HepG2 (cell line): ENCODE results near the gene CFAP99. TPM values are rescaled to one million over a fixed set of nuclear protein-coding genes. Genes with fewer than 3 reads are reported as not detected.

Experiments used
- BRCA1 ChIP-seq: sonication (generic); formaldehyde crosslinking; IDR thresholded peaks from 2 replicates; pipeline ENCODE4 v1.4.0; 2020; ENCODE audit warnings: missing genetic modification reagents
- CREB1 ChIP-seq, 2 experiments: fragments of 450-650 bp in 1 of 2; IDR thresholded peaks; 2 replicates each; pipeline ENCODE4 v1.6.1; 2016 to 2017; ENCODE audit warnings: control low read depth in 1 of 2, mild to moderate bottlenecking in 1 of 2, missing compliant biosample characterization in 1 of 2, missing genetic modification characterization in 1 of 2
- CREBL2 ChIP-seq: sonication (generic); formaldehyde crosslinking; IDR thresholded peaks from 2 replicates; pipeline ENCODE4 v1.8.1; 2023; ENCODE audit warnings: missing genetic modification reagents, mild to moderate bottlenecking, borderline replicate concordance
- HINFP ChIP-seq: sonication (generic); formaldehyde crosslinking; IDR thresholded peaks from 2 replicates; pipeline ENCODE4 v1.4.0; 2020; ENCODE audit warnings: low read depth, mild to moderate bottlenecking, missing genetic modification reagents
- HOXA5 ChIP-seq: sonication (generic); formaldehyde crosslinking; IDR thresholded peaks from 2 replicates; pipeline ENCODE4 v1.4.0; 2020; ENCODE audit warnings: missing genetic modification reagents
- KLF11 ChIP-seq: IDR thresholded peaks from 2 replicates; pipeline ENCODE4 v1.6.1; 2016; ENCODE audit warnings: missing compliant biosample characterization
- MATR3 ChIP-seq: sonication (generic); formaldehyde crosslinking; IDR thresholded peaks from 2 replicates; pipeline ENCODE4 v1.4.0; 2020; ENCODE audit warnings: missing genetic modification reagents
- MYC ChIP-seq: sonication (generic); formaldehyde crosslinking; IDR thresholded peaks from 2 replicates; pipeline ENCODE4 v1.9.0; 2021; ENCODE audit warnings: missing genetic modification reagents, borderline replicate concordance
- NFE2L1 ChIP-seq: sonication (generic); formaldehyde crosslinking; IDR thresholded peaks from 2 replicates; pipeline ENCODE4 v1.4.0; 2020; ENCODE audit warnings: missing genetic modification reagents, mild to moderate bottlenecking, borderline replicate concordance
- NFE2L2 ChIP-seq: fragments of 150-350 bp; IDR thresholded peaks from 2 replicates; pipeline ENCODE4 v1.6.1; 2014; ENCODE audit warnings: low read length
- NFIC ChIP-seq: IDR thresholded peaks from 2 replicates; pipeline ENCODE4 v1.6.1; 2012; ENCODE audit warnings: mild to moderate bottlenecking, low read length, inconsistent platforms
- RAD51 ChIP-seq: fragments of 450-650 bp; IDR thresholded peaks from 2 replicates; pipeline ENCODE4 v1.6.1; 2016; ENCODE audit warnings: borderline replicate concordance
- RCOR2 ChIP-seq: IDR thresholded peaks from 2 replicates; pipeline ENCODE4 v1.6.1; 2016; ENCODE audit warnings: missing biosample characterization, missing genetic modification reagents
- ZFYVE20 ChIP-seq: sonication (generic); formaldehyde crosslinking; IDR thresholded peaks from 2 replicates; pipeline ENCODE4 v1.8.0; 2023; ENCODE audit warnings: low read depth, mild to moderate bottlenecking, moderate library complexity, missing genetic modification reagents, borderline replicate concordance
- ZKSCAN5 ChIP-seq: sonication (generic); formaldehyde crosslinking; IDR thresholded peaks from 2 replicates; pipeline ENCODE4 v1.5.1; 2020; ENCODE audit warnings: mild to moderate bottlenecking, missing genetic modification reagents
- ZNF232 ChIP-seq: sonication (generic); formaldehyde crosslinking; IDR thresholded peaks from 2 replicates; pipeline ENCODE4 v1.4.0; 2020; ENCODE audit warnings: missing genetic modification reagents, borderline replicate concordance
- ZNF33B ChIP-seq: sonication (generic); formaldehyde crosslinking; IDR thresholded peaks from 2 replicates; pipeline ENCODE4 v1.5.1; 2020; ENCODE audit warnings: mild to moderate bottlenecking, missing genetic modification reagents
- ZNF350 ChIP-seq: sonication (generic); formaldehyde crosslinking; IDR thresholded peaks from 2 replicates; pipeline ENCODE4 v1.4.0; 2020; ENCODE audit warnings: mild to moderate bottlenecking, low read depth, missing genetic modification reagents, borderline replicate concordance
- ZNF792 ChIP-seq: IDR thresholded peaks from 2 replicates; pipeline ENCODE4 v1.6.1; 2016
- polyA plus RNA-seq, 8 experiments: library from polyadenylated mRNA; depleted of rRNA in 3 of 8; stranded (reverse) in 7 of 8; unstranded in 1 of 8; fragments of >200 nt; fragmentation: Illumina TruSeq in 4 of 8; extraction: Trizol in 4 of 8; gene quantifications; 2 replicates each; pipeline versions ENCODE4 v1.2.1 to v1.2.3, GENCODE V29; 2011 to 2016; ENCODE audit warnings: low read depth in 4 of 8, missing spikeins in 1 of 8, mixed read lengths in 1 of 8; ENCODE audit not compliant: insufficient read depth in 1 of 8
- total RNA-seq, 5 experiments: library from RNA; depleted of rRNA; stranded (reverse); fragments of >200 nt; fragmentation: Illumina TruSeq; extraction: Trizol; gene quantifications; 2 replicates each; pipeline ENCODE4 v1.2.3, GENCODE V29; 2016; ENCODE audit warnings: low read depth in 1 of 5
- TF ChIP-seq, protein P1 (sequence below): sonication (generic); formaldehyde crosslinking; IDR thresholded peaks from 2 replicates; pipeline ENCODE4 v1.4.0; 2020; ENCODE audit warnings: mild to moderate bottlenecking, missing genetic modification reagents, borderline replicate concordance
- TF ChIP-seq, protein P2 (sequence below): sonication (generic); formaldehyde crosslinking; IDR thresholded peaks from 2 replicates; pipeline ENCODE4; 2020; ENCODE audit warnings: missing genetic modification reagents, mild to moderate bottlenecking, borderline replicate concordance

Gene CFAP99
- total and polyA plus RNA-seq, 2 of the 13 experiments (the other 11 are each of a cell fraction or from before 2014, with no cell fraction given) = not detected

- TF ChIP-seq ZNF33B (CRISPR knock-in tag) (no peak), MYC (CRISPR knock-in tag) (peak; percentile 49; the same call in 1 of the 2 replicates), HOXA5 (0 out of 2 replicates have a peak, but pooled peaks have one; percentile 61), NFE2L1 (CRISPR knock-in tag) (no peak), ZKSCAN5 (CRISPR knock-in tag) (no peak), NFIC (no peak), ZNF232 (CRISPR knock-in tag) (no peak), RAD51 (no peak), HINFP (CRISPR knock-in tag) (no peak), NFE2L2 (no peak), CREB1 (IDR thresholded peaks at IDR 0.05) (no peak), CREB1 (CRISPR knock-in tag; IDR thresholded peaks at IDR 0.05) (no peak), CREBL2 (CRISPR knock-in tag) (no peak), KLF11 (CRISPR knock-in tag) (no peak), MATR3 (no peak), ZNF792 (CRISPR knock-in tag) (0 out of 2 replicates have a peak, but pooled peaks have one; percentile 44), BRCA1 (CRISPR knock-in tag) (no peak), RCOR2 (no peak), ZNF350 (peak; percentile 76; the same call in 1 of the 2 replicates), ZFYVE20 (CRISPR knock-in tag) (no peak)
- TF ChIP-seq, protein P1, sequence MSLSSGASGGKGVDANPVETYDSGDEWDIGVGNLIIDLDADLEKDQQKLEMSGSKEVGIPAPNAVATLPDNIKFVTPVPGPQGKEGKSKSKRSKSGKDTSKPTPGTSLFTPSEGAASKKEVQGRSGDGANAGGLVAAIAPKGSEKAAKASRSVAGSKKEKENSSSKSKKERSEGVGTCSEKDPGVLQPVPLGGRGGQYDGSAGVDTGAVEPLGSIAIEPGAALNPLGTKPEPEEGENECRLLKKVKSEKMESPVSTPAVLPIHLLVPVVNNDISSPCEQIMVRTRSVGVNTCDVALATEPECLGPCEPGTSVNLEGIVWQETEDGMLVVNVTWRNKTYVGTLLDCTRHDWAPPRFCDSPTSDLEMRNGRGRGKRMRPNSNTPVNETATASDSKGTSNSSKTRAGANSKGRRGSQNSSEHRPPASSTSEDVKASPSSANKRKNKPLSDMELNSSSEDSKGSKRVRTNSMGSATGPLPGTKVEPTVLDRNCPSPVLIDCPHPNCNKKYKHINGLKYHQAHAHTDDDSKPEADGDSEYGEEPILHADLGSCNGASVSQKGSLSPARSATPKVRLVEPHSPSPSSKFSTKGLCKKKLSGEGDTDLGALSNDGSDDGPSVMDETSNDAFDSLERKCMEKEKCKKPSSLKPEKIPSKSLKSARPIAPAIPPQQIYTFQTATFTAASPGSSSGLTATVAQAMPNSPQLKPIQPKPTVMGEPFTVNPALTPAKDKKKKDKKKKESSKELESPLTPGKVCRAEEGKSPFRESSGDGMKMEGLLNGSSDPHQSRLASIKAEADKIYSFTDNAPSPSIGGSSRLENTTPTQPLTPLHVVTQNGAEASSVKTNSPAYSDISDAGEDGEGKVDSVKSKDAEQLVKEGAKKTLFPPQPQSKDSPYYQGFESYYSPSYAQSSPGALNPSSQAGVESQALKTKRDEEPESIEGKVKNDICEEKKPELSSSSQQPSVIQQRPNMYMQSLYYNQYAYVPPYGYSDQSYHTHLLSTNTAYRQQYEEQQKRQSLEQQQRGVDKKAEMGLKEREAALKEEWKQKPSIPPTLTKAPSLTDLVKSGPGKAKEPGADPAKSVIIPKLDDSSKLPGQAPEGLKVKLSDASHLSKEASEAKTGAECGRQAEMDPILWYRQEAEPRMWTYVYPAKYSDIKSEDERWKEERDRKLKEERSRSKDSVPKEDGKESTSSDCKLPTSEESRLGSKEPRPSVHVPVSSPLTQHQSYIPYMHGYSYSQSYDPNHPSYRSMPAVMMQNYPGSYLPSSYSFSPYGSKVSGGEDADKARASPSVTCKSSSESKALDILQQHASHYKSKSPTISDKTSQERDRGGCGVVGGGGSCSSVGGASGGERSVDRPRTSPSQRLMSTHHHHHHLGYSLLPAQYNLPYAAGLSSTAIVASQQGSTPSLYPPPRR (CRISPR knock-in tag) = no peak
- TF ChIP-seq, protein P2, sequence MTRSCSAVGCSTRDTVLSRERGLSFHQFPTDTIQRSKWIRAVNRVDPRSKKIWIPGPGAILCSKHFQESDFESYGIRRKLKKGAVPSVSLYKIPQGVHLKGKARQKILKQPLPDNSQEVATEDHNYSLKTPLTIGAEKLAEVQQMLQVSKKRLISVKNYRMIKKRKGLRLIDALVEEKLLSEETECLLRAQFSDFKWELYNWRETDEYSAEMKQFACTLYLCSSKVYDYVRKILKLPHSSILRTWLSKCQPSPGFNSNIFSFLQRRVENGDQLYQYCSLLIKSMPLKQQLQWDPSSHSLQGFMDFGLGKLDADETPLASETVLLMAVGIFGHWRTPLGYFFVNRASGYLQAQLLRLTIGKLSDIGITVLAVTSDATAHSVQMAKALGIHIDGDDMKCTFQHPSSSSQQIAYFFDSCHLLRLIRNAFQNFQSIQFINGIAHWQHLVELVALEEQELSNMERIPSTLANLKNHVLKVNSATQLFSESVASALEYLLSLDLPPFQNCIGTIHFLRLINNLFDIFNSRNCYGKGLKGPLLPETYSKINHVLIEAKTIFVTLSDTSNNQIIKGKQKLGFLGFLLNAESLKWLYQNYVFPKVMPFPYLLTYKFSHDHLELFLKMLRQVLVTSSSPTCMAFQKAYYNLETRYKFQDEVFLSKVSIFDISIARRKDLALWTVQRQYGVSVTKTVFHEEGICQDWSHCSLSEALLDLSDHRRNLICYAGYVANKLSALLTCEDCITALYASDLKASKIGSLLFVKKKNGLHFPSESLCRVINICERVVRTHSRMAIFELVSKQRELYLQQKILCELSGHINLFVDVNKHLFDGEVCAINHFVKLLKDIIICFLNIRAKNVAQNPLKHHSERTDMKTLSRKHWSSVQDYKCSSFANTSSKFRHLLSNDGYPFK (CRISPR knock-in tag) = no peak; the same call in none of the 2 replicates
Observed at GRCh38 chr4:2441393-2442174, 22.8 kb downstream of the CFAP99 start (continued).
